Stomach (tissue), 4 donors: ENCODE data around the gene TM2D1.

Source experiments
- CTCF ChIP-seq, 7 experiments: fragments of 450-650 bp in 4 of 7; fragments of 200-600 bp in 3 of 7; sonication (generic) in 3 of 7; IDR thresholded peaks; one replicate each; pipeline ENCODE4 v1.5.1; 2016 to 2019; ENCODE audit warnings: antibody characterized with exemption in 7 of 7, control low read depth in 2 of 7, mild to moderate bottlenecking in 1 of 7
- EP300 ChIP-seq: sonication (generic); formaldehyde crosslinking; IDR thresholded peaks from one replicate; pipeline ENCODE4 v1.6.1; 2017; ENCODE audit warnings: antibody characterized with exemption
- POLR2A ChIP-seq, 4 donors: fragments of 450-650 bp; IDR thresholded peaks; one replicate each; pipeline ENCODE4 v1.6.1; 2016; ENCODE audit warnings: antibody characterized with exemption in 4 of 4, control low read depth in 2 of 4, mild to moderate bottlenecking in 1 of 4, moderate library complexity in 1 of 4
- POLR2AphosphoS5 ChIP-seq, 3 donors: sonication (generic); formaldehyde crosslinking; IDR thresholded peaks; one replicate each; pipeline ENCODE4 v1.6.1; 2016; ENCODE audit warnings: antibody characterized with exemption in 3 of 3

DNA sequence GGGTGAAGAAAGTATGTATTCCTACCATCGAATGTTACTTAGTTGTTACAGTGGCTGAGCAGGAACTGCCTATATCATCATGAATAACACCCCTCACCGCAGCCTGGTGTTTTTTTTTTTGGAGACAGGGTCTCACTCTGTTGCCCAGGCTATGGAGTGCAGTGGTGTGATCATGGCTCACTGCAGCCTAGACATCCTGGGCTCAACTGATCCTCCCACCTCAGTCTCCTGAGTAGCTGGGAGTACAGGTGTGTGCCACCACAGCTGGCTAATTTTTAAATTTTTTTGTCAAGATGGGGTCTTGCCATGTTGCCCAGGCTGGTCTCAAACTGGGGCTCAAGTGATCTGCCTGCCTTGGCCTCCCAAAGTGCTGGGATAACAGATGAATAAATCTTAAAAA lies 24.6 kb upstream of the TM2D1 start:
- TF ChIP-seq POLR2A (IDR thresholded peaks at IDR 0.05) (no peak), EP300 (no peak), CTCF (IDR thresholded peaks at IDR 0.05) (no peak), POLR2AphosphoS5 (IDR thresholded peaks at IDR 0.05) (no peak)
